ENCODE results near the gene CORO7. TPM values are rescaled to one million over a fixed set of nuclear protein-coding genes. Genes with fewer than 3 reads are reported as not detected.

CORO7 gene
- total and polyA plus RNA-seq, 11 donors: 7.2 to 39.7 (median 10.1) TPM

DNA sequence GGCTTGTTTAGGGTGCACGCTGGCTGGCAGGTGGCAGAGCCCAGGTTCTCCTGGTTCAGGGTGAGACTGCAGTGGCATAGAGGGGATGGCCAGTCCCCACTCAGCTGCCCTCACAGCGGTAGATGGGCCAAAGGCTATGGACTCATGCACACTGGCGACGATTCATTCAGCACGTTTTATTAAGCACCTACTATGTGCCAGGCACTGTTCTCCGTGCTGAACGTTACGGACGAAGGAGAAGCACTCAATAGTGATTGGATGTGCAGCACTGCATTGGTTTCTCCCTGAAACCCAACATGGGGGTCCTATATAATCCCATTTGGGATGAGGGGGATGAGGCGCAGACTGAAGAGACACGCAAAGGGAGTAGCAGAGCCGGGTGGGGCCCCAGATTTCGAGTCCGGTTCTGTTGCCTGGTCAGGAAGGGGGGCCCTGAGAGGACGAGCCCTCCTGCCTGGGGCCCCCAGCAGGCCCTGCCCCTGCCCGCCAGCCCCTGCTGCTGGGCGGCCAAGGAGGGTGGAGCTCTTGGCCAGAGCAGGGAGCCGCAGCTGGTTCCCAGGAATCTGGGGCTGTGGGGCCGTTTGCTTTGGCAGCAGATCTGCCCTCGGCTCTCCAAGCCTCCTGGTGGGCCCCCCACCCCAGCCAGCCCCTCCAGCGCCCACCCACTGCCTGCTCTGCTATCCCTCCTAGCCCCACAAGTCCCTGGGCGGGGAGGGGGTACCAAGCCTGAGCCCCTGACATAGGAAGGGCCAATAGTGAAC is 91.7 kb downstream of the CORO7 start:
- no peaks in the 10 kb centered on the region for H3K27me3 ChIP-seq
- H3K4me3 ChIP-seq: peak overlapping the region in 3 of 12 donors; percentile 6 to 27 (median 16)
- no peaks in the 10 kb centered on the region for H3K36me3 ChIP-seq
- 70 to 77% (median 74%) methylated on average over 12 to 22 of the region's 22 CpGs for WGBS, 4 donors
- DNase-seq (peak in 1 of 5 donors; percentile 58), ATAC-seq (no peak)
- intact Hi-C loops (cut with DNase I): loop anchor here in 6 of 10 donors (5.0 kb wide), 5 partner anchors 32 to 342 kb away; partner anchors contain the start of gene TFAP4 (in 3 of the 6)
- H3K4me1 ChIP-seq: peaks cover 11 to 99% (median 75%) of the 10 kb centered on the region in 12 donors
- peak overlapping the region in 11 of 12 donors; percentile 73 to 89 (median 86) for H3K27ac ChIP-seq
- no peaks in the 10 kb centered on the region for H3K9me3 ChIP-seq
- TF ChIP-seq CTCF (IDR thresholded peaks at IDR 0.05) (no peak), POLR2A (IDR thresholded peaks at IDR 0.05) (no peak)

GRCh38 chr16:4323845-4324488 is 92.4 kb downstream of the CORO7 start:
- no peak for TF ChIP-seq POLR2A (IDR thresholded peaks at IDR 0.05)
- TF ChIP-seq CTCF (IDR thresholded peaks at IDR 0.05): no peak
- Histone ChIP-seq H3K27ac (peak overlapping the region; percentile 47 to 89 (median 84)), H3K9me3 (no peaks in the 10 kb centered on the region), H3K4me1 (peaks cover 12 to 99% (median 75%) of the 10 kb centered on the region in 12 donors), H3K36me3 (no peaks in the 10 kb centered on the region), H3K27me3 (no peaks in the 10 kb centered on the region), H3K4me3 (peak overlapping the region in 5 of 12 donors; percentile 4 to 27 (median 16))
- peak; percentile 72 to 81 (median 78) for DNase-seq
- ATAC-seq: peak; percentile 24 to 48 (median 40)
- WGBS, 4 donors: 6 to 36% (median 20%) methylated on average over 8 to 12 of the region's 12 CpGs
- intact Hi-C loops (cut with DNase I): no loop called here

DNA sequence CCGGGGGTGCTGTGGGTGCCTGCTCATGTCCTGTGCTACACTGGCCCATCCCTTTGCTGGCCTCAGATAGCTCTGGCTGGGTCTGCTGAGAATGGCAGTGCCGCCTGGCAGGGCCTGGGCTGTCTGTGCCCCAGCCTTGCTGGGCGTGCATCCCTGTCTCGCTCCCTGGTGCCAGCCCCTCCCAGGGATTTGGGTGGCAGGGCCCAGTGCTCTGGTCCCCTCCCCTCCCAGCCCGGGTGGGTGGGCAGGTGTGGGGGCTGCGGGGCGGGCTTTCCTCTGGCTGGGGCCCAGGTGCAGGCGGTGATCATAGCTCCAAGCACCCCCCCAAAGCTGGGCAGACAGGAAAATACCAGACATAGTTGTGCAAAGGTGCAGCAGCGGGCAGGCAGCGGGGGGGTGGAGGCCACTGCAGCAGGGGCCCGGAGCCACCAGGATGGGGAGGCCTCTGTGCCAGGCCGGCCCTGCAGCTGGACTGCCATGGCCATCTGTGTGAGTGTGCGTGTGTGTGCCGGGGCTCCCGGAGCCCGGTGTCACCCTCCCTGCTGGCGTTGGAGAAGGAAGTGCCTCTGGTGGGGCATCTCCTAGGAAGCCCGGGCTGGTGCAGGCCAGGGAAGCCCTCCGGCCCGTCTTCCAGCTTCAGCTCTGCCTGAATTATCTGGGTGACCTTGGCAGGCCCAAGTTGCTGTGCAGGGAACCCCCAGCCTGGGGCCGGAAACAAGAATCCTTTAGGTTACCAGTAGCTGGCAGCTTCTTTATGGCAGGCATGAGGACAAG is 93.1 kb downstream of the CORO7 start:
- 32 to 50% (median 46%) methylated on average over 14 to 21 of the region's 21 CpGs for WGBS, 4 donors
- intact Hi-C loops (cut with DNase I): no loop called here
- DNase-seq (peak in 1 of 5 donors; percentile 65), ATAC-seq (peak; percentile 13 to 51 (median 37))
- peak overlapping the region; percentile 47 to 89 (median 84) for H3K27ac ChIP-seq
- TF ChIP-seq POLR2A (IDR thresholded peaks at IDR 0.05): no peak
- no peak for TF ChIP-seq CTCF (IDR thresholded peaks at IDR 0.05)
- peaks cover 13 to 99% (median 75%) of the 10 kb centered on the region in 12 donors for H3K4me1 ChIP-seq
- H3K36me3 ChIP-seq: no peaks in the 10 kb centered on the region
- no peaks in the 10 kb centered on the region for H3K9me3 ChIP-seq
- peak overlapping the region in 1 of 12 donors; percentile 16 for H3K4me3 ChIP-seq
- no peaks in the 10 kb centered on the region for H3K27me3 ChIP-seq
